ENCODE results near the gene HERC4.
"Not testable (repeated sequence)": the region's sequence is repeated elsewhere in the genome, so short reads cannot be mapped to it uniquely, and the experiment has no call there.

HERC4 gene

DNA sequence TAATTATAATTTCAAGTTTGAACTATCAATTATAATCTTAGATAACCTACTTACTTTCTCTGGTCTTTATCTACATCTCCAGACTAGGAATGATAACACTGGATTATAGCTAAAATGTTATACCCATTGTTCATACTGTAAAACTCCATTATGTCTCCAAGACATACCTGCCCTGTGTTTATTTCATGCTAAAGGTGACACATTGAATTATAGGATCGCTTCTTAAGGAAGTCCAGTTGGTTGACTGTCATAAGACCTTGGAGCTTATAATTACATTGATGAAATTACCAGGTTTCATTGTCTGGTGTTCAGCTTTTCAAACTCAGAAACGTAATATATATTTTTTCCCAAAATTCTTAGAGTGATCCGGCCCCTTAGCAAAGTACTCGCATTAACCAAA lies 15.5 kb upstream of the HERC4 start:
- DNase-seq: no peak

DNA sequence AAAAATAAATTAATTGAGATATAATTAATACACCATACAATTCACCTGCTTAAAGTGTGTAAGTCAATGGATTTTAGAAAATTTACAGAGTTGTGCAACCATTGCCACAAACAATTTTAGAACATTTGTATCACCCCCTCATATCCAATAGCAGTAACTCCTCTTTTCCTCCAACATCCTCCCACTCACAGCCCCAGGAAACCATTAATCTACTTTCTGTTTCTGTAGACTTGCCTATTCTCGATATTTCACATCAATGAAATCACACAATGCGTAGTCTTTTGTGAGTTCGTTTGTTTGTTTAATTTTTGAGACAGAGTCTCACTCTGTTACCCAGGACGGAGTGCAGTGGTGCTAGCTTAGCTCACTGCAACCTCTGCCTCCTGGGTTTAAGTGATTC lies 13.7 kb upstream of the HERC4 start:
- no peak for DNase-seq

DNA sequence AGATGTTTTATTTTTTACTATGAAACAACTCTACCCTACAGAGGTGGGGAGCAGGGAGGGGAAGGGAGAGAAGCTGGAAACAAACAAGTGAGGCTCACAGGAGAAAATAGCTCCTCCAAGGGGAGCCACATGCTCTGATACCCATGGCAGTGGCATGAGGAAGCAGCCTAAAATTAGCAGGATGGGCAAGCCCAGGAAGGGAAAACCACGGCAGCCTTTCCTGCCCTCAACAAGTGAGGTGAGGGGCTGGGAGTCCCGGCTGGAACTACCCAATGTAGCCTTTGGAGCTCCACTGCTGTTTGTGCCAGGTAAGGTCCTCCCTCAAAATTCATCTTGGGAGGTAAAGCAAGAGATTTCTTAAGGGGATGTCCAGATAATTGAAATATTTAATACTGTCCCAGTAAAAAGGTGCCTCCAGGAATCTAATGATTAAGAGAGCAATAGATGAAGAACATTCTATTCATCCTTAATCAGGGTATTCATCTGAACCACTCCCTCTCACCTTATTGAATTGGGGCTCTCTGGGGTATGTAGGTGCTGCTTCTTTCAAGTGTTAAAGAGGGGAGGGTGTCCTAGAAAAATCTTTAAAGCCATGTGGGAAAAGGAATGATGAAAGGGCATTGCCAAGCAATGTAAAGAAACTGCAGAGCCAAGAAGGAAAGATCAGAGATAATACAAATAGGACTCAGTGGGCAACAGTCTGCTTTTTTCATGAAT lies 12.8 kb upstream of the HERC4 start:
- no peak for DNase-seq

DNA sequence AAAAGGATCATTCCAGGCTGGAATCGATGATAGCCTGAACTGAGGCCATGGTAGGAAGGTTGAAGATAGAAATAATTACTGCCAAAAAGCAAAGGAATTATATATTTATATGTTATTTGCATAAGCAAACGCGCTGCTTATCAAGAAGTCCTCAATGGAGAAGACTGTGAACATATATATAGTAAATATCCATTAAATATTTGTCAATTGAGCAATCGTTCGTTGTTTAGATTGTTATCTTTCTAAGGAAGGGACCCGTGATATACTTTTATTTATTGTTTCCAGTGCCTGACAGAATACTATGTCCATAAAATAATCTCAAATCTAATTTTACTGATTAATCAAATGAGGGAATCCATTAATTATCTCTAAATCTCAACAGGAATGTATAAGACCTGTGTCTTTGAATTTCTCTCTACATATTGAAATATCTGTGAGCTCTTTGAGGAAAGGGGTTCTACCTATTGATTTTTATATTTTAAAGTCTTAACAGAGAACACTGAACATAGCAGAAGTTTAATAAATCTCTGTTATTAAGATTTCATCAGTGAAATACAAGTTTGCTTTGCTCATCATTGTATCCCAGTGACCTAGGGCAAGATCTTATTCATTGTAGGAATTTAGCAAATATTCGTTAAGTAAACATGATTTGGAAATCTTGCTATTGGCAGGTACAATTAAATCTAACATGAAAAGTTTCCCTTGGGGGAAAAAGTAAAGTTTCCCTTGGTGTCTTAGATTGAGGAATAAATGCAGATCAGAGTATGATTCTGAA lies 12.0 kb upstream of the HERC4 start:
- DNase-seq: no peak

DNA sequence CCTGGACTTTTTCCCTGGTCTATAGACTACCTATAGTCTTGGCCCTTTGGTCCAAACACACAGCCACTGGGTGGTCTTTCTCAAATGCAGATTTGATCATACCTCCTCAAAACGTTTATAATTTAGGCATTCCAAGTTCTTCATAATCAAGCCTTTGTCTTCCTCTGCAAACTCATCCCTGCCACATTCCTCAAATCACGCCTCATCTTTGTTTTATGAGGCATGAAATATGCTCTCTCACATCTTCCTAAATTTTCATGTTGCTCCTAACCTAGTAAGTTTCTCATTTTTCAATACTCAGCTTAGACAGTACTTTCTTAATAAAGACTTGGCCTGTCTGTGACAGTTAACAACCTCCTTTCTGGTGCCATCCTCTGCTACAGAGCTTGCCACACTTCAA lies 10.9 kb upstream of the HERC4 start:
- no peak for DNase-seq

DNA sequence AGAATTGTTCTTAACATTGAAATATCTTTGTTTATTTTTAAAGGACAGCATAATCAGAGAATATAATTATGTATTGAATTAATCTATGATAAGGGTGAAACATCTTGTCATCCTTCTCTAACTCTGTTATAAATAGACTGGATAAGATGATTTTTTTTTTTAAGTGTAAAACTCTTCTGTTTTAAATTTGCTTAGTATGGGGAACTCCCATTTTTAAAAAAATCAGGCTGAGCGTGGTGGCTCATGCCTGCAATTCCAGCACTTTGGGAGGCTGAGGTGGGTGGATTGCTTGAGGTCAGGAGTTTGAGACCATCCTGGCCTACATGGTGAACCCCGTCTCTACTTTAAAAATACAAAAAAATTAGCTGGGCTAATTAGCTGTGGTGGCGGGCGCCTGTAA lies 9.4 kb upstream of the HERC4 start:
- DNase-seq: no peak

DNA sequence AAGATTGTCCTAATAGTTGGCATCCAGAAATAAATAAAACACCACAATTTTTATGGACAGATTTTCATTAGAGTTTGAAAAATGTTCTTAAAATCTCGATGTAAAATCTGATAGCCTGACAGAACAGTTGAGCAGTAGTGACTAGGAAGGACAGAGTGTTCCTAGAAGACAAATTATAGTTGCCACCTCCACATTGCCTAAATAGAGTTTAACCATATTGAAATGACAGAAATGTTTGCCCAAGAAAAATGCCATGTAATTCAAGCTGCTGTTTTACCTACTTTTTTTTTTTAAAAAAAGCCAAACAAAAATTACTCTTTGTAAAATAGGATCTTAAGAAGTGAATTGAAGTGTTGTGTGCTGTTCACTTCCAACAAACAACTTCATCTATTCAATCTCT lies 8.9 kb upstream of the HERC4 start:
- DNase-seq: no peak

DNA sequence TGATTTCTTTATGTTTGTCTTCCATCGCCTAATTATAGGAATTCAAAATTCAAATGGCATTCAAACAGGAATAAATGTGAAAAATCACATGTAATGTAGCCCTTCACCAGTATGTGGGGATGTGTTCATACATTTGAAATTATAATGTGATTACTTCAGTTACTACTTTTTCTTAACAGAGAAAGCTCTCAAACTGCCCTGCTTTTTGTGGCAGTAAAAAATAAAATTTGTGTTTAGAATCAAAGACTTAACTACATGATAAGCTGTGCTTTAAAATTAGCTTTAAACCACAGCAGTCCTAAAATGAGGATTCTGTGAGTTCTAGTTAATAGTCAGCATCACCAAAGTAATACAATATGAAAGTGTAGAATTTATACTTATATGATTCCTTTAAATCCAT lies 7.8 kb upstream of the HERC4 start:
- DNase-seq: no peak

DNA sequence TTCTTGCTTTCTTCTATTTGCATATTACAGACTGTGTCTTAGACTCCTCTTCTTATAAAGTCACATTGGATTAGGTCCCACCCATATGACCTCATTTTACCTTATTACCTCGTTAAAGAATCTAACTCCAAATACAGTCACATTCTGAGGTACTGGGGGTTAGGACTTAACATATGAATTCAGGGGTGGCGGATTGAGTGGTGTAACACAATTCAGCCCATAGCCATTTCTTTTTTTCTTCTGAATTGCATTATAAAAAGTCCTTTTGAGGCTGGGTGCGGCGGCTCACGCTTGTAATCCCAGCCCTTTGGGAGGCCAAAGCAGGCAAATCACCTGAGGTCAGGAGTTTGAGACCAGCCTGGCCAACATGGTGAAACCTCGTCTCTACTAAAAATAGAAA lies 6.8 kb upstream of the HERC4 start:
- no peak for DNase-seq

DNA sequence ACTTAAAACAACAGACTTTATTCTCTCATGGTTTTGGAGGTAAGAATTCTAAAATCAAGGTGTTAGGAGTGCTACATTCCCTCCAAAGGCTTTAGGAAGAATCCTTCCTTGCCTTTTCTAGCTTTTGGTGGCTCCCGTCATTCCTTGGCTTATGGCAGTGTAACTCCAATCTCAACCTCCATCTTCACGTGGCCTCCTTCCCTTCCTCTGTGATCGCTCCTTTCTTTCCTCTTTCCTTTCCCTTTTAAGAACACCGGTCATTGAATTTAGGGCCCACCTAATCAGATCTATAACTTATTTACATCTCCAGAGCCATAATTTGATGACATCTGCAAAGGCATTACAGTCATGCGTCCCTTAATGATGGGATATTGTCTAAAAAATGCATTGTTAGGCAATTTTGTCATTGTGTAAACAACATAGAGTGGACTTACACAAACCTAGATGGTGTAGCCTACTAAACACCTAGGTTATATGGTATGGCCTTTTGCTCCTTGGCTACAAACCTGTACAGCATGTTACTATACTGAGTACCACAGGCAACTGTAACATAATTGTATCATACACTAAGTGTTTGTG lies 5.9 kb upstream of the HERC4 start:
- DNase-seq: no peak

DNA sequence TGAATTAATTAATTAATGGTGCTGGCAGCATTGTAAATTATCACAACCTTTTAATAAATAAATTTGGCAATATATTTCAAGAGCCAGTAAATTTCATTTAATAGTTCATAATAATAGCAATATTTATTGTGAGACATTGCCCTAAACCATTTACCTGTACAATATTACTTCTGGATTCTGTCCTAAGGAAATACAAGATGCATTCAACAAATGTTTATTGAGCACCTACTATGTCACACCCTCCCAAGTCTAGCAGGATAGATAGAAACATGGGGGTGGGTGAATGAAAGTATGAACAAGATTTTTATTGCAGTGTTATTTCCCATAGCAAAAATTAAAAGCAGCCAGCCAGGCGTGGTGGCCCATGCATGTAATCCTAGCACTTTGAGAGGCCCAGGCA lies 4.4 kb upstream of the HERC4 start:
- no peak for DNase-seq

DNA sequence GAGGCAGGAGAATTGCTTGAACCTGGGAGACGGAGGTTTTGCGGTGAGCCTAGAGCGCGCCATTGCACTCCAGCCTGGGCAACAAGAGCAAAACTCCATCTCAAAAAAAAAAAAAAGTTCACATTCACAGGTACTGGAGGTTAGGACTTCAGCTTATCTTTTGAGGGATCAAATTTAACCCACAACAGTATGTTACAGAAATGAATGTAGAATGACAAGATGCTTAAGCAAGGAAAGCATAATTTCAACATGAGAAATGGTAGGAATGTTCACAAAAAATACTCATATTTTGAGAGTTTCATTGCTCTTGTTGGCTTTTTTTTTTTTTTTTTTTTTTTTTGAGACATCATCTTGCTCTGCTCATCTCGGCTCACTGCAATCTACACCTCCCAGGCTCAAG lies 1.9 kb upstream of the HERC4 start:
- no peak for DNase-seq

DNA sequence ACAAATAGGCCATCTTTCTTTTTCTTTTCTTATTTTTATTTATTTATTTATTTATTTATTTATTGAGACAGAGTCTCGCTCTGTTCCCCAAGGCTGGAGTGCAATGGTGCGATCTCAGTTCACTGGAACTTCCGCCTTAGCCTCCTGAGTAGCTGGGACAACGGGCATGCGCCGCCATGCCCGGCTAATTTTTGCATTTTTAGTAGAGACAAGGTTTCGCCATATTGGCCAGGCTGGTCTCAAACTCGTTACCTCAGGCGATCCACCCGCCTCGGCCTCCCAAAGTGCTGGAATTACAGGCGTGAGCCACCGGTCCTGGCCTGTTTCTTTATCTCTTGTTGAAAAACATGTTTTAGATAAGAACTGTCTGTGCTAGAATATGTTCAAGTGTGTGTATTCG lies 998 bp upstream of the HERC4 start:
- DNase-seq: not testable (repeated sequence)

DNA sequence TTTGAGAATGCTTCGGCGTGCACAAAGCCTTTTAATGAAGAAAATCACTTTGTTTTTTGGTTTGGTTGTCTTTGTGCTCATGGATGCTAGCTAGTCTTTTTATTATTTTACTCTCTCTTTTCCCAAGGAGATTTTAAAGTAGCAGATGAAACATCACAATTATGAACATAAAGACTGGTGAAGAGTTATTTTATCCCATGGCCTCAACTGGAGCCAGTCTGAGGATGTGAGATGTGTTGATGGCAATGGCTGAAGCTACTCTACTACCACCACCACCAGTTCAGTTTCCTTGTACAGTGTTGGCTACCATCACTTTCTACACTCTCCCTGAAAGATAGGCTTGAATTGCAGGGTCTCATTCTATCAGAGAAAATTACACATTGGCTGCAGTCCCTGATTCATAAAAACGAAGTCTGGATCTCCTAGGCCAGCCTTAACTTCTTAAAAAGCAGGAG lies 494 bp upstream of the HERC4 start:
- DNase-seq: no peak

DNA sequence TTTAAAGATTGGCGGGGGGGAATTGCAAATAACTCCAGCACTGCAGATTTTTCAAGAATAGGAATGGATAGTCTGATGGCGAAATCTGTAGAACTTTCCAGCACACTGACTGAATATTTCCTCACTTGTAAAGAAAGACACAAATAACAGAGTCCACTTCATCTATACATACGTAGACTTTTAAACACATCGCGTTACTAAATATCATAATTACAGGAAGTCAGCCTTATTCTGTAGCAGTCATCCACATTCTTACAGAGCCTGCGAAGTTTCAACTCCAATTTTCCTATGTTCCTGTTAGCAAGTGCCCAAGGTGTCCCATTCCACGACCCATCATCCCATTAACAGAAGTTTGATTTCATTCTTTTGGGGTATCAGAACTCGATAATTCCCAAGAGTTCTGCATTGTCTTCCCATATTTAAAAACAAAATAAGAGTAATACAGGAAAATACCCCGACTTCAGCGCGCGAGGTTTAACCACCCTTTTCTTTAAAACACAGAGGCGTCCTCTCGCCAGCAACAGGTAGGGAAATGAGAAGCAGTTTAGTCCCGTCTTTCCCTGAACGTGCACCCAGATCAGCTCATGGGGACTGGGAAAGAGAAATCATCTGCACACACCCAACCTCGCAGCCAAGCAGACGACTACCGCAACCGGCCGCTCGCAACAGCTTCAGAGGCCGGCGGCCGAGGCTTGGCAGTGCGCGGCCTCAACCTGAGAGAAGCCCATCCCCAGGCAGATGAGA lies 880 bp downstream of the HERC4 start:
- peak; percentile 46 for DNase-seq

DNA sequence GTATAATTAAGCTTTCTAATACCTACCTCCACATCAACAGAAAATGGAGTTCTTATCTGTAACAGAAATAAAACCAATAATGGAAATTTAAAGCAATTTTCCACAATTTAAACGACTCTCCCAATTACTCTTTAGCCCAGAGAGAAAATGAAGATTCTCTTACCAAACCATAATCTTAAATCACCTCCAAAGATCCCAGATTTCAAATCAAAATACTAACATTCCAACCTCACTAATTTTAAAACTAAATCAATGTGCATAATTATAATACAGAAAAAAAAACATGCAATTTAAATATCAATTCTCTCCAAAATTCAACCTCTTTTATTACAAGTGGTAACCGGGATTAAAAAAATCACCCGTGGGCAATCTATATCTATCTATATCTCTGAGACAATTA lies 1.5 kb downstream of the HERC4 start:
- DNase-seq: no peak

DNA sequence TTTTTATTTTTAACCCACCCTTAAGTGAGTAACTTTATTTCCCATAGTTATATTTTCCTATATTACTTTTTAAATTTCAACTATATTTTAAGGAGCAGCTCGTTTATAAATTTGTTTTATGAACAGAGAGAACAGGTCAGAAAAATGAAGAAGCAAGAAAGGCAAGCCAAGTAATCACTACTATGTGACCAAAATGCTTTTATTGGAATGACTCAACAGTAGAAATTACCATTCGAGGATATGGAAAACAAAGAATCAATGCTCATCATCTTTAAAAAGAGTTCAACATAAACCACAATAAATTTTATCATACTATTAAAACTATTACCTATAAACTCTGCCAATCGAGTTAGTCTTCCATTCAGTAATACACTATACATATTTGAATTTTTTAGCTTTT lies 7.6 kb downstream of the HERC4 start:
- DNase-seq: no peak

DNA sequence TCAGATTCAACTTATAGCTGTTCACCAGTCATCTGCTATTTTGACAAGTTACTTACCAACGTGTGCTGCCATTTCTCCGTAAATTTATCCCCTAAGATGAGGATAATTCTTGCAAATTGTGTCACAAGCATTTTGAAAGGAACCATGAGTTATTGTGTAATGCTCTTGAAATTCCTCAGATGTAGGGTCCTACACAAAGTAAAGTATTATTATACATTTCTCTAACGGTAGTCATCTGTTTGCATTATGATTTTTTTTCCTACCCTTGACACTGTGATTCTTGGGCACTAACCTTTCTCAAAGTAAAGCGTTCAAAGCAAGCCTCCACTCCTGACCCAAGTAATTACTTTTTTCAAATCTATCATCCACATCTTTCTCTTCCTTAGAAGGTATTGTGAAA lies 8.1 kb downstream of the HERC4 start:
- no peak for DNase-seq

DNA sequence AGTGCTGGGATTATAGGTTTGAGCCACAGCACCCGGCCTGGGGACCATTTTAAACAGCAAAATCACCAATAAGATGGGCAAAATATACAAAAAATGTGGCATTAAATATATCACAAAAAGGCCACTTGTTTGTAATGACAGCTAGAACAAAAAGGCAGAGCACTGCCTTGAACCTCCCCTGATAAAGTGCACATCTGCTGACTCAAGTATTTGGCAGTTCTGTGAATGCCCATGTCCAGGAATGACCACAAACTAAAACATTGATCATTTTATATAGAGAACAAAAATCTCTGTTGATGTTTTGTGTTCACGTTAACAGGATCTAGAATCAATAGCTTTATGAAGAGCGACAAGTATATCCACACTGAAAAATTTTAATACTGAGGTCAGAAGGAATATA lies 21.5 kb downstream of the HERC4 start:
- no peak for DNase-seq

DNA sequence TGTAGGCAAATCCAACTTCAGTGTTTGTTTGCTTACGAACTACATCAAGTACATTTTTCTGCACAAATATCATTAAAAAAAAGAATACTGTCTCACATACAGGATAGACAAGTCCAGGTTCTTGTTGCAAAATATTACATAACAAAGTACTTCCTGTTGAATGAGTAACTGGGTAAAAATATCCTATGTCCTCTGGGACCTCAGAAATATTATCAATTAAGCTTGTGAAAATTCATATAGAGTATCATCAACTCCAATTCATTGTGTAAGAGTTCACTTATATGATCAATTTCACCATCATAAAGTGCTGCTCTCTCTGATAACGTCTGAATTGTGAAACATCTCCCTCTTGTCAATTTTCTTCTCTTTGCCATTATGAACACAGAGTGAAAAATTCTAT lies 22.6 kb downstream of the HERC4 start:
- DNase-seq: no peak

DNA sequence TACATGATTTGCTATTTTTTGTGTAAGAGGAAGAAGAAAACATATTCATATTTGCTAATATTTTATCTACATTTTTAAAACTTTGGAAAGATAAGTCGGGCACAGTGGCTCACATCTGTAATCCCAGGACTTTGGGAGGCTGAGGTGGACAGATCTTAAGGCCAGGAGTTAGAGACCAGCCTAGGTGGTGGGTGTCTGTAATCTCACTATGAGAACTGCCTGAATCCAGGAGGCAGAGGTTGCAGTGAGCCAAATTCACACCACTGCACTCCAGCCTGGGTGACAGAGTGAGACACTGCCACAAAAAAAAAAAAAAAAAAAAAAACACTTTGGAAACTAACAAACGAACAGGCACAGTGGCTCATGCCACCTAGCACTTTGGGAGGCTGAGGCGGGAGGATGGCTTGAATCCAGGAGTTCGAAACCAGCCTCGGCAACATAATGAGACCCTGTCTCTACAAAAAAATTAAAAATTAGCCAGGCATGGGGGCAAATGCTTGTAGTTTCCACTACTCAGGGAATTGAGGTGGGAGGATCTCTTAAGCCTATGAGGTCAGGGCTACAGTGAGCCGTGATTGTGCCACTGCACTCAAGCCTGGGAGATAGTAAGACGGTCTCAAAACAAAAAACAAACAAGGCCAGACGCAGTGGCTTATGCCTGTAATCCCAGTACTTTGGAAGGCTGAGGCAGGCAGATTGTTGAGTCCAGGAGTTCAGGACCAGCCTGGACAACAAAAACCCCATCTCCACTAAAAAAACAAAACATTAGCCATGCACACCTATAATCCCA lies 25.6 kb downstream of the HERC4 start:
- DNase-seq: no peak

DNA sequence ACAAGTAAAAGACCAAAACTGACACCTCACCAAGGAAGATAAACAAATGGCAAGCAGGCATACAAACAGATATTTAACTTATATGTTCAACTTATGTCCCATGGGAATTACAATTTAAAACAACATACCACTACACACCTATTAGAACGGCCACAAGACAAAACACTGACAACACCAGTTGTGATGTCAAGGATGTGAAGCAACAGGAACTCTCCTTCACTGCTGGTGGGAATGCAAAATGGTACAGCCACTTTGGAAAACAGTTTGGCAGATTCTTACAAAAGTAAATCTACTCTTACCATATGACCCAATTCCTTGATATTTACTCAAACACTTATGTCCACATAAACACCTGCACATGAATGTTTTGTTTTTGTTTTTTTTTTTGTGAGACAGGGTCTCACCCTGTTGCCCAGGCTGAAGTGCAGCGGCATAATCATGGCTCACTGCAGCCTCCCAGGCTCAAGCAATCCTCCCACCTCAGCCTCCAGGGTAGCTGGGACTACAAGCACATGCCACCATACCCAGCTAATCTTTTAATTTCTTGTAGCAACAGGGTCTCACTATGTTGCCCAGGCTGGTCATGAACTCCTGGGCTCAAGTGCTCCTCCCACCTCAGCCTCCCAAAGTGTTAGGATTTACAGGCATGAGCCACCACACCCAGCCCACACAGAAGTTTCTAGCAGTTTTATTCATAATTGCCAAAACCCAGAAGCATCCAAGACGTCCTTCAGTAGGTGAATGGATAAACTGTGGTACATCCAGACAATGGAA lies 27.3 kb downstream of the HERC4 start:
- DNase-seq: no peak
